ENCODE results near the gene LMTK3.
A peak's percentile ranks its signal among the peaks of the same experiment; 100 is the strongest.

Gene LMTK3

GRCh38 chr19:48471836-48472235 lies 39.8 kb downstream of the LMTK3 start:
- no peak for DNase-seq (ENCODE audit: low read depth in 2 of 2)

GRCh38 chr19:48470856-48471255 lies 40.8 kb downstream of the LMTK3 start:
- DNase-seq (ENCODE audit: low read depth in 2 of 2), result no peak

- no peak for DNase-seq (ENCODE audit: low read depth in 2 of 2)
Measured at GRCh38 chr19:48469934-48470680, 41.5 kb downstream of the LMTK3 start.

- peak; percentile 67 to 80 for DNase-seq (ENCODE audit: low read depth in 2 of 2)
Measured at GRCh38 chr19:48469289-48469881, 42.2 kb downstream of the LMTK3 start, which contains the start of gene CYTH2. Gene CYTH2, plus strand, starts transcription at chr19:48469369. Its CDS starts 139 bp downstream, at chr19:48469508.

- peak; percentile 96 to 99 for DNase-seq (ENCODE audit: low read depth in 2 of 2)
Measured at GRCh38 chr19:48468772-48469288, 42.8 kb downstream of the LMTK3 start.

GRCh38 chr19:48466561-48467325 lies 44.9 kb downstream of the LMTK3 start:
- no peak for DNase-seq (ENCODE audit: low read depth in 2 of 2)

GRCh38 chr19:48465215-48465614 lies 46.4 kb downstream of the LMTK3 start:
- DNase-seq (ENCODE audit: low read depth in 2 of 2), result no peak

- no peak for DNase-seq (ENCODE audit: low read depth in 2 of 2)
Measured at GRCh38 chr19:48461982-48462655, 49.5 kb downstream of the LMTK3 start.

- DNase-seq (ENCODE audit: low read depth in 2 of 2), result no peak
Measured at GRCh38 chr19:48461651-48461981, 50.0 kb downstream of the LMTK3 start.

GRCh38 chr19:48458016-48458415 lies 53.6 kb downstream of the LMTK3 start:
- no peak for DNase-seq (ENCODE audit: low read depth in 2 of 2)

- no peak for DNase-seq (ENCODE audit: low read depth in 2 of 2)
Measured at GRCh38 chr19:48456864-48457263, 54.8 kb downstream of the LMTK3 start.

GRCh38 chr19:48455908-48456562 lies 55.6 kb downstream of the LMTK3 start:
- no peak for DNase-seq (ENCODE audit: low read depth in 2 of 2)

GRCh38 chr19:48455171-48455907 lies 56.3 kb downstream of the LMTK3 start, which contains the start of gene KCNJ14:
Gene KCNJ14, plus strand, starts transcription at chr19:48455574. Its CDS starts 6,151 bp downstream, at chr19:48461725.
- no peak for DNase-seq (ENCODE audit: low read depth in 2 of 2)

GRCh38 chr19:48454150-48454730 lies 57.4 kb downstream of the LMTK3 start:
- DNase-seq (ENCODE audit: low read depth in 2 of 2), result no peak

GRCh38 chr19:48452289-48453190 lies 59.1 kb downstream of the LMTK3 start:
- no peak for DNase-seq (ENCODE audit: low read depth in 2 of 2)

GRCh38 chr19:48451624-48452023 lies 60.0 kb downstream of the LMTK3 start:
- no peak for DNase-seq (ENCODE audit: low read depth in 2 of 2)

- DNase-seq (ENCODE audit: low read depth in 2 of 2), result no peak
Measured at GRCh38 chr19:48450863-48451262, 60.8 kb downstream of the LMTK3 start.

- no peak for DNase-seq (ENCODE audit: low read depth in 2 of 2)
Measured at GRCh38 chr19:48450441-48450840, 61.2 kb downstream of the LMTK3 start.

- DNase-seq (ENCODE audit: low read depth in 2 of 2), result no peak
Measured at GRCh38 chr19:48448563-48448962, 63.1 kb downstream of the LMTK3 start.

All from stimulated activated CD4-positive, alpha-beta T cell treated with anti-CD3 and anti-CD28 coated beads, Interleukin-4, amount 100 ng/mL, for 48 hours (primary cell).